GM19324 (cell line): ENCODE data around the gene CORO2B.
"Not testable (repeated sequence)": the region's sequence is repeated elsewhere in the genome, so short reads cannot be mapped to it uniquely, and the experiment has no call there.

Experiments used
- ATAC-seq: cut with Tn5 transposase; IDR thresholded peaks from one replicate; pipeline ENCODE4 v1.9.1; 2021; ENCODE audit warnings: mild to moderate bottlenecking, moderate library complexity; ENCODE audit not compliant: unreplicated experiment, low FRiP score

The CORO2B gene

DNA sequence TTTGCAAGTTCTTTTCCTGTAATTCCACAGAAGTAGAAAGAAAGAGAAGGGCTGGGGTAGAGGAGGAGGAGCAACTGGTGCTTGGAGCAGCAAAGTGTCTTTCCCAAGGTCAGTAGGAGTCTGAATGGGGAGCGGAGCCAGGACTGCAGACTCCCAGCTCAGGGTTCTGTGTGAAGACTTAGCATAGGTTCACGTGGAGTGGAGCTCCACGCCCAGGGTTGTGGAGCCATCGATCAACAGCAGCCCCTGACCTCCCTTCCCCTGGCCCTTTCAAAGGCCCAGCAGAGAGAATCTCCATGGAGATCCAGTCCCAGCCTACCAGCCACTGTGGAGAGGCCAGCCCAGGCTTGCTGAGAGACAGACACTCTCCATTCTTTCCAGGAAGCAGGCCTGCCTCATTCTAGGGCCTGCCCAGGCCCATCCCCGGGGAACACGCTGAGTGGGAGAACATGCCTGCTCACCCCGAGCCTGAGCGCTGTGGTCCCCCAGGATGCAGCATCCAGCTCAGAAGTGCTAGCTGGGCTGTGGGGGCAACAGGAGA is 62.1 kb downstream of the CORO2B start:
- no peak for ATAC-seq

DNA sequence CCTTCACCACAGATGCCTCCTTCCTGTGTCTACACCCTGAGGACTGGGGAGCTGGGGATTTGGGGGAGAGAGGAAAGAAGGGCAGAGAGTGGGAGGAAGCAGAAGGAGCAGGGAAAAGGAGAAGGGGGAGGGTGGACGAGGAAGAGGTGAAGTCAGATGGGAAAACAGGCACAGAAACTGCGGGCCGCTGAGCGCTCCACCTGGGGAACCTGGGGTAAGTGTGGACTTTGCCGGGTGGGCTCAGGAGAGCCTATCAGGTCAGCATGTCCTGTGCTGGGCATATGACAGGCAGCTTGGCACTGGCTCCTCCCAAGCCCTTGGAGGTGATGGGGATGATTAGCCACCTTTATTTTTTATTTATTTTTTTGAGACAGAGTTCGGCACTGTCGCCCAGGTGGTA is 62.6 kb downstream of the CORO2B start:
- ATAC-seq = no peak

DNA sequence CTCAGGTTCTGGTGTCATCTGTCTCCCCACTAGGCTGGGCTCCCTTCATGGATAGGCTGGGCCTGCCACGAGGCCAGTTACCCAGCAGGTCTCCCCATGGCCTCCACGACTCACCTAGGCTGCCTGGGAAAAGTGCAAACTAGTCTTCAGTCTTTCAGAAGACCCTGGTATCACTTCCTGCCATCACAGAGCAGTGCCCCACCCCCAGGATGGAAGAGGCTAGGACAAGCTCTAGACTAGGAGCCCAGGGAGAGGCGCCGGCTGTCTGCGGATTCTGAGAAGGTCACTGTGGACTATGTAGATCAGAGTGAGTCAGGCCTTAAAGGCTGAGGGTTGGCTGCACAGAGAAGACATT is 63.7 kb downstream of the CORO2B start:
- ATAC-seq = no peak

DNA sequence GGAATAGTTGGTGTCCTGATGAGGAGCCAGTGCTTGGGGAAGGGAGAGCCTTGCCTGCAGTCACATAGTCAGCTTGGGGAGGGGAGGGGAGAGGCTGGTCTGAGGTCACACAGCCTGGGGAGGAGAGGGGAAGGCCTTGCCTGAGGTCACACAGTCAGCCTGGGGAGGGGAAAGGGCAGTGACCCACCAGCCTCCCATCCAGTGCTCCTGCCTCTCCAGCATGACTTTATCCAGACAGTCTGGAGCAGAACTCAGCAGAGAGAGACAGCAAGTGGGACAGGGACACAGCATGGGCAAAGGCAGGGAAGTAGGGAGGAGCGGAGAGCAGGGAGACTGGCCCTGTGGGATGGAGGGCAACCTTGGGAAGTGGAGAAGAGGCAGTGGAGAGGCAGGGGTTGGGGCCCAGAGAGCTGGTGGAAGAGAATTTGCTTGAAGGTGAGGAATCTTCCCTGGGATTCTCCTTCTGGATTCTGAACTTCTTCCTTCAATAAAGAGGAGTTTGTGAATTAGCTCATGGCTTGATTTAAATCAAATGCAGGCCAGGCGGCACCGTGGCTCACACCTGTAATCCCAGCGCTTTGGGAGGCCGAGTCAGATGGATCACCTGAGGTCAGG is 64.5 kb downstream of the CORO2B start:
- no peak for ATAC-seq

DNA sequence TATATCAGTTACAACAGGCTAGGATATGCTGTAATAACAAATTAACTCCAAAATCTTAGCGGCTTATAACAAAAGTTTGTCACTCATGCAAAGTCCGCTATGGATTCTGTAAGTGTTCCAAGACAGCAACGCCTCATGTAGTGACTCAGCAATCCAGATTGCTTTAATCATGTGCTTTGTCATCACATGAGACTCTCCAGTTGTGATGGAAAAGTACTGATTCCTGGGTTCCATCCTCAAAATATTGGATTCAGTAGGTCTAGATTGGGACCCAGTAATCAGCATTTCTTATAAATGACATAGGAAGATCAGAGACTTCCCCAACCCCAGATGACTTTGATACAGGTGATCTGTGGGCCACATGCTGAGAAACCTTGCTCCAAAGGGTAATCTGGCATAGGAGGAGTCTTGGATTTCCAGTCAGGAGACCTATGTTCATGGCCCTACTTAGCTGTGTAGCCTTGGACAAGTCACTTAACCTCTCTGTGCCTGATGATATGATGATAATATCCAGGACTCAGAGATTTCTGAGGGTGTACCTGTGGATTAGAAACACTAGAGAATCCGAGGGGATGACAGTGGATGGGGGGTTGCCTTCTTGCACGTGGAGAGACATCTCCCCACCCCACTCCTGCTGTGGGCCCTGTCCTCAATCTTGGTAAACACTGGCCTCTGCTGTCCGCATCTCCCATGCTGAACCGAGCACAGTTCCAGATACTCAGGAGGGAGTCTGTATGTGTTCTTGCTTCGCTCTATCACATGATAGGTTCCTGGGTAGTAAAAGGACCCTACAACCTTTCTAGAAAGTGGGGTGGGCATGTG is 65.5 kb downstream of the CORO2B start:
- no peak for ATAC-seq

DNA sequence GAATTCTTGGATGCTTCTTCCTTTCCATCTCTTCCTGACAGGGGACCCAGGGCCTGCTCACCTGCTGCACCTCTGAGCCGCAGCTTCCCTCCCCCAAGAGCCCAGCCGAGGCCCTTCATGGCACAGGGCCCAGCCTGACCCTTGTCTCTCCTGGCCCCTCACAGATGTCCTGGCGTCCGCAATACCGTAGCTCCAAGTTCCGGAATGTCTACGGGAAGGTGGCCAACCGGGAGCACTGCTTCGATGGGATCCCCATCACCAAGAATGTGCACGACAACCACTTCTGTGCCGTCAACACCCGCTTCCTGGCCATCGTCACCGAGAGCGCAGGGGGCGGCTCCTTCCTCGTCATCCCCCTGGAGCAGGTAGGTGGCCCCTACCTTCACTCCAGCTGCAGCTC is 66.2 kb downstream of the CORO2B start:
- no peak for ATAC-seq

DNA sequence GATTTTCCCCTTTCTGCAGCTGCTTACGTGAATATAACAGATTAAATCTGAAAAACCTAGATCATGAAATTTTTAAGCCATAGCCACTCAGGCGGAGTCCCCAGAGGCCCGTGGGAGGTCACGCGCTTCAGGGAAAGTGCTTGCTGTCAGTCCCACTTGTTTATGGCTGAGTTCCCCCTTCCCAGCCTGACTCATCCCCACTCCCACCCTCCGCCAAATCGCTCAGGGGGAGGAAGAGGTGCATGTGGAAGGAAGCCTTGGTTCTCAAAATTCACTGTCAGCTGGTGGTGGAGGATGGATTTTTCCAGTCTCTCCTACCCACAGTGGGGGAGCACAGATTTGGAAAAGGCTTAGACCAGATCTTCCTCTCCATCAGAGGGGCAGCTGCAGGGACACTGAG is 67.4 kb downstream of the CORO2B start:
- no peak for ATAC-seq

DNA sequence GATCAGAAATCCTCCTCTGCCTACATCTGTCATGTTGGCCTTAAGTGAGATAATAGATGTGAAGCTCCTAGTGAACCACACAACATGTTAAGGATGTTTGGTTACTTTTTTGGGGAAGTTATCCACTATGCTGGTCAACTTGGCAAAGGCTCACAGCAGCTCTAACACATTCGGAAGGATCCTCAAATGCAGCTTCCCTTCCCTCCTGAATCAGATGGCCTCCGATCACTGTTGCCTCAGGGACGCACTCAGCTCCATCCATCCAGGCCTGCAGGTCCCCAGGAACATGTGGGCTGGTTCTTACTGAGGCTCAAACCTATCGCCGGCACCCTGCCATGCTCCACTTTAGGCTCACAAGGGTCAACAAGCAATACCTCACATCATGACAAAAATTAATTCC is 67.9 kb downstream of the CORO2B start:
- ATAC-seq = no peak

DNA sequence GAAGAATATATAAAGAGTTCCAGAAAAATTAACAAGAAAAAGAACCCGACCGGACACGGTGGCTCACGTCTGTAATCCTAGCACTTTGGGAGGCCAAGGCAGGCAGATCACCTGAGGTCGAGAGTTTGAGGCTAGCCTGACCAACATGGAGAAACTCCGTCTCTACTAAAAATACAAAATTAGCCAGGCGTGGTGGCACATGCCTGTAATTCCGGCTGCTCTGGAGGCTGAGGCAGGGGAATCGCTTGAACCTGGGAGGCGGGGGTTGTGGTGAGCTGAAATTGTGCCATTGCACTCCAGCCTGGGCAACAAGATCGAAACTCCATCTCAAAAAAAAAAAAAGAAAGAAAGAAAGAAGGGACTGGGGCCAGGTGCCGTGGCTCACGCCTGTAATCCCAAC is 68.6 kb downstream of the CORO2B start:
- ATAC-seq = not testable (repeated sequence)

DNA sequence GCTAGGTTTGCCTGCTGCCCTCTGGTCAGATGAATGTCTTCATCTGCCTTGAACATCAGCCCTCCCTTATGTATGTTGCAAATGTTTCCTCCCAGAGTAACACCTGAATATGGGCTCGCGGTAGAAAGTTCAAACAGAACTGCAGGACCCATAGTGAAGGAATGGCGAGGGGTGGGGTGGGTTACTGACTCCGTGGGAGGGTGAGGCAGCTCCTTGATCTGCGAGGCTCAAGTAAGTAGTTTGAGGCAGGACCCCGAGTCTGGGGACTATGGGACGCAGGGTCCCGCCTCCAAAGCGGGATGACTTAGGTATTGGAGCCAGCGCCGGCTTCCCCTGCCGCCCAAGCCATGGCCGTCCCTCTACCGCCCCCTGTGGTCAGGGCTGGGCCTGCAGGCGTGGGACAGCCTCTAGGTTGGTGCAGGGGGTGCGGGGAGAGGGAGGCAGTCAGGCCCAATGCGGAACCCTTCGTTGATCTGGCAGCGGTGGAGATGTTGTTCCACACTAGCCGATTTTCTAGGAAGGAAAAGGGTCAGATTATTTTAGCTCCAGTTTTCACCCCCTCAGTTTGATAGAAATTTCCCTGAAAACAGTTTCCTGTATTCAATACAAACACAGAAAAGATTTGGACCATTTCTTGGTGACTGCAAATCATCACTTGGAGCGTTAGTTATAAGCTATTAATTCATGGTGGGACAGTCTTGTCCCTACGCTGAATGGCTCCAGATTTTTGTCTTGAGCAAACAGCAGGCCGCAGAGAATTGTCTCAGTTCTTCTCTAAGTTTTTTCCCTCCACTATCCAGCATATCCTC is 72.3 kb downstream of the CORO2B start:
- no peak for ATAC-seq

DNA sequence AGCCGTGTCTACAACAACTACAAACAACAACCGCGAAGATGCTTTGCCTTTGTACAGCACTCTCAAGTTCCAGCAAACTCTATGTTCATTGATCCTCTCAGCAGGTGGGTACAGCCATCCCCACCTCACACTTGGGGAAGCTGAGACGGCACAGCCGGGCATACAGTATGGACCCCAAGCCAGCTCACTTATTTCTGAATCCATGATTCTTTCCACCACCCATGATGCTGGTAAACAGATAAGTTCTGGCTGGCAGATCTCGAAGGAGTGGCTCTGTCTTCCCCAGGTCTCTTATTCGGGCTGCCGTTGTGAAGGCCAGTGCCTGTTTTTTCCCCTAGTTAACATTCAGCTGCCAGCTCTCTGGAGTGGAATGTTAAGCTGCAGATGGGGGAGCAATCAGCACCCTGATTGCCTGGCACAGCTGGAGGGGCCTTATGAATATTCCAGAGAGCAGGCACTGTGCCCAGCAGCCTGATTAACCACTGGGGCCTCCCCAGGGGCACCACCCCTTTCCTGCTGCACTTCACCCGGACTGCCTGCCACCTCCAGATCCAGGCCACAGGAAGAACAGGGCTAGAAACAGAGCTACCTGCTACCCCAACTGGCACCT is 73.2 kb downstream of the CORO2B start:
- ATAC-seq = no peak

DNA sequence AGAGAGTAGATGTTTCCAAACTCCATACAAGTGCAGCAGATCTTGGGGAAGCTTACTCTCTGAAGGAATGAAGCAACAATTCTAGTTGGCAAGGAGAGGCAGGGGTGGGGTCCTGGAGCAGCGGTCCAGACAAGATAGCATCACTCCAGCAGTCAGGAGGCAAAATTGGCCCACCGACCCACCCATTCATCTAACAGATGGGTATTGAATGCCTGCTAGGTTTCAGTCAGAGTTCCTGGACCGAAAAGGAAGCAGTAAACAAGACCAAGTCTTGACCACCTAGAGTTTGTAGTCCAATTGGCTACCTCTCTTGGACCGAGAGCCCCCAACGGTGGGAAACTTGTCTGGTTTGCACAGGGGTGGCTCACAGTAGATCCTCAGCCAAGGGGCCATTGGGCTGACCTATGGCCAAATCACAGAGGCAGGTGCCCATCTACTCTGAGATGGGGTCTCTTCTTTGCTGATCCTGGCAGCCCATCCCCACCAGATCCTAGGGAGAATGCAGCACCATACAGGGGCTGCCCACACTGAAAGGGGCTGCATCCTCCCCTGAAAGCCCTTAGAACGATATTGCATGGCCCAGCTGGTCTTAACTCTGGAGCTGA is 74.3 kb downstream of the CORO2B start:
- ATAC-seq = no peak

DNA sequence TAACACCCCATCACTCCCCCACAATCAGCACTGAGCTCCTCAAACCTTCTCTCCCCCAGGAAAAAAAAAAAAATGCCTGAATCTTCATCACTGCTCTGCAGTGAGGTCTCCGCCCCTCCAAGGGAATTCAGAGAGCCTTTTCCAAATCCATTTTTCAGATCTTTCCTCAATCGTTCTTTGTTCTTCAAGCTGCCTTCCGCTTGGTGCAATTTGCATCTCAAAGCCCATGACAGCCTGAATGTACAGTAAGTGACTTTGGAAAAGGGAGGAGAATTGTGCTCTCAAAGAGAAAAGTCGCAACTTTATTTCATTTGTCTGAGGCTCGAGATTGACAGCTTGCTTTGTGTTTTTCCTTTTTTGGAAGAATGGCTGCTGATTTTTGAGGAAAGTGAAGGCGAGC is 75.0 kb downstream of the CORO2B start:
- no peak for ATAC-seq

DNA sequence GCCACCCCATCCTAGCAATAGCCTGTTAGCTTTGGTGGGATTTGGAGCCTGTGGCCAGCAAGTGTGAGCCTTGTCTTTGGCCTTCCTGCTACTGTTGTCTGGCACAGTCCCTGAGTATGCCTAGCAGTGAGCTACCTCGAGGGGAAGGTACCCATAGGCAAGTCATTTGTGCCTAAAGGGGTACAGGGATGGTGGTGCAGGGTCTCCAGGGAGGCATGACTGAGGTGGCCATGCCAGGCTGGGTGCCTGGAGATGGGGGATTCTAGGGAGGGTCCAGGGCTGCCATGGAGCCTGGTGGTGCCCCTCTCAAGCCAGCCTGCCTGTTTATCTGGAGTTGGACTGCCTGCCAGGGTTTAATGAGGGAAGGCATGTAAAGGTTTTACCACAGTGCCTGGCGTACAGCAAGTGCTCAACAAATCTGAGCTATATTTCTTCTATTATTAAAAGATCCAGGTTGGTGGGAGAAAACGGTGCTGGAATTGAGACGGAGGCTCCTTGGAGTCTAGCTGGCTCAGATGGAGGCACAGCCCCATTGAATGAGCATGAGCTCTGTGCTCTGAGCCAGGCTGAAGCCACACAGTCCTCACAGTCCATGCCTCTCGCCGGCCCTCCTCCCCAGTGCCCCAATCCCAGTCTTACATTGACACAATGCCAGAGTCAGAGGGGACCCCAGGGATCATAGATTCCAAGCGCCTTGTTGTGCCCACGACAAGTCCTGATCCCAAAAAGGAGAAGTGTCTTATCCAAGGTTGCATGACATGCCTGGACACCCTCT is 76.2 kb downstream of the CORO2B start:
- ATAC-seq = no peak

DNA sequence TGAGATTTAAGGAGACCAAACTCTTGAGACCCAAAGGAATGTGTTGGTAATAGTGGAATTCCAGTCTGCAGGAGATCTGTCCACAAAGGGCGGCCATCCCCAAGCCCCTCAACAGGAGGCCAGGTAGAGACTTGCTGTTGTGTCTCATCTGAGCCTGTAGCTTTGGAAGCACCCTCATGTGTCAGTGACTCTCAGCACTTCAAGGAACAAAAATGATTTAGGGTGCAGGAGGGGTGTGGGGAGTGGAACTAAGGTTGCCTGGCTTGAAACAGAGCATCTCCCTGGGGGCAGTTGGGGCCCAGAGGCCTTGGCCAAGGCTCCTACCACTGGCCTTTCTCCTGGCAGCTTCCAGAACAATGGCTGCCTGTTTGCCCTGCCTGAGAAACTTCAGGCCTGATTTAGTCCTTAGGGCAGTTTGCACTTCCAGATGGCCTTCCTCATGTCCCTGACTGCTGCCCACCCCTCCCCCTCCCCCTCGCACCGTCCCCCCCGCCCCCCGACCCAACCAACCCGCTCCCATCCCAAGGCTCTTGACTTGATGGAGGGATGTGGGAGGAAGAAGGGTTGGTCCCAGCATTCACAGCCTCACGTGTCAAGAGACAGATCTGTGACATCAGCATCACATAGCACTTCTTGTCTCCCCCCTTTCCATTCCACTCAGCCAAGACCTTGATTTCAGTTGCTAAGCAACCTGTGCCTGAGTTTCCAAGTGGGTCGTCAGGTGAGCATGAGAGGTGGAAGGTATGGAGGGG is 77.1 kb downstream of the CORO2B start:
- ATAC-seq = no peak

DNA sequence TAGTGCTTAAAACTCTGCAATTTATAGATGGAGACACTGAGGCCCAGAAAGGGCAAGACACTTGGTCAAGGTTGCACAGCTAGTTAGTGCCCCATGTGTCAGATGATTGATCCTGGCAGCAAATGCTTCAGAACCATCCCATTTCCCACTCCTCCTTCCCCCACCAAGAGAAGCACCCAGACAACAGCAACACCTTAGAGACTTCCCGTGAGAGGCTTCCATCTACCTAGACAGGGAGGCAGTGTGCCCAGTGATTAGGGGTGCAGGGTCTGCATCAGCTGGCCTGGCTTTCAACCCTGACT is 77.6 kb downstream of the CORO2B start:
- ATAC-seq = no peak

DNA sequence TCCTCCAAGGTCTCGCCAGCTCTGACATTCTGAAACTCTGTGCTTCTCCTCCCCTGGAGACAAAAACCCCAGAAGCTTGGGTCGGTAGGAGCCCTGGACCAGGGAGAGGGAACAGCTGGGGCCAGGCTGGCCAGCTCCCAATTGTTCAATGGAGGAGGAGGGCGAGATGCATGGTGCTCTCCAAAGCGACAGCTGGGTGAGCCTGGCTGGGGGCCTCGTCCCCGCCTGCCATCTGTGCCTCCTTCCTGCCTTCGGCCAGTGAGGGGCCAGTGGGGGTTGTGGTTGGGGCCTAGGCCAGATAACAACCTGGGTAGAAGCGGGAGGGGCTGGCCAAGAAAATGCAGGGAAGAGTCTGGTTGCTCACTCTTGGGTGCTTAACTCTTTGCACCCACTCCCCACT is 79.4 kb downstream of the CORO2B start:
- no peak for ATAC-seq

DNA sequence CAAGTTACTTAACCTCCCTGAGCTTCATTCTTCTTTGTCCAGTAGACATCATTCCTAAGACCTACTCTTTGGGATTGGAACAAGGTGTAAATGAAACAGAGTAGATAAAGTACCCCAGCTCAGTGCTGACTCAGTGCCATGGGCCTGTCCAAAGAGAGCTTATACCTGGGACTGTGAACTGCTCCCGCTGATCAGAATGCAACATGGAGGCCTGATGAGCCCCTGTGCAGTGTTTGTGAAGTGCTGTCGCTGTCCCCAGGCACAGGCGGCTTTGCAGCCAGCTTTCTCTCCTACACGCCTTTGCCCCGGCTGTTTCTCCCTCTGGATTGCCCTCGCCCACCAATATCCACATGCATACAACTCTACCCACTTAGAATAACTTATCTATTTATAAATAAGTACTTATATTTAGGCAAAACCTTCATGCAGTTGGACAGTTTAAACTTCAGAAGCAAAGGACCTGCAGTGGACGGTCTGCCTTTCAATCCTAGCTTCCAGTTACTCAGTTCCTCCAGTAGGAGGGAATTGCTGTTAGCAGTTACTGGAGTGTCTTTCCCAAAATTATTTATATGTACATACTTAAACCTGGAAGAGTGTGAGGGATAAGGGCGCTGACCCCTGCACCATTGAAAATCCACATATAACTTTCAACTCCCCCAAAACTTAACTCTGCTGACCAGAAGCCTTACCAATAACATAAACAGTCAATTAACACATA is 80.0 kb downstream of the CORO2B start:
- ATAC-seq = no peak

DNA sequence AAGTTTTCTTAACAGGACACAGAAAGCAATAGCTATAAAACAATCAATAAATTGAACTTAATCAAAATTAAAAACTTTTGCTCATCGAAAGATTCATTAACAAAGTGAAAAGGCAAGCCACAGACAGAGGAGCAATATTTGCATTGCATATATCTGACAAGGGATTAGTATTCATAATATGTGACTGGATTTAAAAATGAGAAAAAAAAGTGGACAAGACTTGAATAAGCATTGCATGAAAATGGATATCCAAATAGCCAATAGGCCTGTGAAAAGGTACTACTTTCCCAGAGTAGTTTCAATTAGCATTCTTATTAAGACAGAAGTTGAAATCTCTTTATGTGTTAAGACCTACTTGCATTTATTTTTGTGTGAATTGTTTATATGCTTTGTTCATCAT is 84.7 kb downstream of the CORO2B start:
- no peak for ATAC-seq
